HL-60 (cell line): ENCODE measurements around the gene GREB1.

Experiments
- DNase-seq, 2 experiments: peaks; one replicate each; pipeline ENCODE4 v3.0.0-alpha.2; 2010 to 2020; ENCODE audit warnings: low read depth in 1 of 2, low spot score in 1 of 2
- H3K27ac ChIP-seq: fragments of 250-450 bp; sonication (Bioruptor Pico); replicated peaks from 2 replicates; pipeline ENCODE4 v1.5.1; 2020; ENCODE audit warnings: mild to moderate bottlenecking, moderate library complexity
- H3K27me3 ChIP-seq: fragments of 250-450 bp; sonication (Bioruptor Pico); 2 replicates; pipeline ENCODE4 v1.5.1; 2021; ENCODE audit warnings: mild to moderate bottlenecking, moderate library complexity; ENCODE audit not compliant: insufficient read depth, poor library complexity, severe bottlenecking
- H3K4me3 ChIP-seq: replicated peaks from 2 replicates; pipeline ENCODE4 v1.5.1; 2011; ENCODE audit warnings: mild to moderate bottlenecking, control low read depth, low read length; ENCODE audit not compliant: insufficient read depth
- CTCF ChIP-seq: IDR thresholded peaks from one replicate; pipeline ENCODE4 v1.5.1; 2011; ENCODE audit warnings: low read length, control low read depth, inconsistent platforms; ENCODE audit not compliant: insufficient read depth
- GABPA ChIP-seq: IDR thresholded peaks from 2 replicates; pipeline ENCODE4 v1.6.1; 2012; ENCODE audit warnings: low read depth
- POLR2AphosphoS5 ChIP-seq: IDR thresholded peaks from 2 replicates; pipeline ENCODE4 v1.6.1; 2012; ENCODE audit warnings: low read depth
- REST ChIP-seq: IDR thresholded peaks from 2 replicates; pipeline ENCODE4 v1.6.1; 2012; ENCODE audit warnings: low read depth; ENCODE audit not compliant: insufficient replicate concordance
- SPI1 ChIP-seq: IDR thresholded peaks from 2 replicates; pipeline ENCODE4 v1.6.1; 2012; ENCODE audit warnings: low read depth, mild to moderate bottlenecking, borderline replicate concordance

The GREB1 gene

GRCh38 chr2:11624893-11625292 lies 91.0 kb downstream of the GREB1 start:
- TF ChIP-seq REST (no peak), GABPA (no peak), POLR2AphosphoS5 (no peak)
- Histone ChIP-seq H3K4me3 (no peak overlapping the region), H3K27me3 (no peaks in the 10 kb centered on the region), H3K27ac (no peak overlapping the region)
- no peak for DNase-seq

GRCh38 chr2:11625671-11626070 lies 91.8 kb downstream of the GREB1 start:
- no peak overlapping the region for H3K4me3 ChIP-seq

GRCh38 chr2:11628675-11629074 lies 94.8 kb downstream of the GREB1 start:
- Histone ChIP-seq H3K27me3 (no peaks in the 10 kb centered on the region), H3K4me3 (no peak overlapping the region), H3K27ac (no peak overlapping the region)
- no peak for TF ChIP-seq SPI1
- no peak for TF ChIP-seq REST
- TF ChIP-seq GABPA, result no peak
- no peak for TF ChIP-seq POLR2AphosphoS5
- TF ChIP-seq CTCF, result no peak
- no peak for DNase-seq

More at GRCh38 chr2:11625671-11626070, 91.8 kb downstream of the GREB1 start:
- no peak overlapping the region for H3K27ac ChIP-seq
- no peak for DNase-seq
- no peak for TF ChIP-seq POLR2AphosphoS5
- TF ChIP-seq REST, result no peak
- no peak for TF ChIP-seq SPI1
- no peak for TF ChIP-seq CTCF
- TF ChIP-seq GABPA, result no peak
- no peaks in the 10 kb centered on the region for H3K27me3 ChIP-seq

GRCh38 chr2:11629215-11629614 lies 95.4 kb downstream of the GREB1 start:
- DNase-seq, result no peak
- Histone ChIP-seq H3K27ac (no peak overlapping the region), H3K4me3 (no peak overlapping the region), H3K27me3 (no peaks in the 10 kb centered on the region)
- TF ChIP-seq CTCF (no peak), REST (no peak), POLR2AphosphoS5 (no peak), SPI1 (no peak), GABPA (no peak)
